ENCODE data around the gene SERPINB6.
"Not testable (repeated sequence)": the region's sequence is repeated elsewhere in the genome, so short reads cannot be mapped to it uniquely, and the experiment has no call there.

The SERPINB6 gene

DNA sequence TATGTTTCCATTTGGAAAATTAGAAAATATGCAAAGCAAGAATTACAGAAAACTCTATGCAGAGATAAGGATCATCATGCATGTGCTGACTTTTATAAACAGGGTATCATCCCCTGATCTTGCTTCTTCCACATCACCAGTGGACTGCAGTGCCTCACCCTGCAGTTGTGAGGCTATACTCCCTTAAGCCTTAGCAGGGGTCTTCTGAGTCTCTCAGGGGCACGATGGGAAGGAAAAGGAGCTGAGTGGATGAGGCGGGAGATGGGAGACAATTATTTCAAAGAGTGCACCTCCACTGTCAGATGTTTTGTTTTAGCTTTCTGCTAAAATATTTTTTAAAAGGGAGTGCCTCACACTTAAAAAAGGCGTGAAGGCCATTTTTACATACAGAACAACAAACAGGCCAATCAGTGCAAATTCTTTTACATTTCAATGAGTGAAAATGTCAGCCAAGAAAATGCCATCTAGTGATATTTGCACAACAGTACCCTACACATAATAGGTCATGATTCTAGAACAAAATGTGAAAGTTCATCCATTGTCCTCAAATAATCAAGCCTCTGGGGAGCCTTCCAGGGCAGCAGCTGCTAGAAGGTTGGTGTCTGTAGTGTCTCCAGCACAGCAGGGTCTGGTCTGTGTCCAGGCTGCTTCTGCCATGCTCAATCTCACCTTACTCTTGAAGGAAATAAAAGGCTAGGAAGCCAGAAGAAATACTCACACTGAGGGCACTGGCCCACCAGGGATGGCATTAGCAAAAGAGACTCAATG lies 55.0 kb downstream of the SERPINB6 start:
- DNase-seq (ENCODE audit: low read depth in 3 of 3, low spot score in 1 of 3), result no peak

DNA sequence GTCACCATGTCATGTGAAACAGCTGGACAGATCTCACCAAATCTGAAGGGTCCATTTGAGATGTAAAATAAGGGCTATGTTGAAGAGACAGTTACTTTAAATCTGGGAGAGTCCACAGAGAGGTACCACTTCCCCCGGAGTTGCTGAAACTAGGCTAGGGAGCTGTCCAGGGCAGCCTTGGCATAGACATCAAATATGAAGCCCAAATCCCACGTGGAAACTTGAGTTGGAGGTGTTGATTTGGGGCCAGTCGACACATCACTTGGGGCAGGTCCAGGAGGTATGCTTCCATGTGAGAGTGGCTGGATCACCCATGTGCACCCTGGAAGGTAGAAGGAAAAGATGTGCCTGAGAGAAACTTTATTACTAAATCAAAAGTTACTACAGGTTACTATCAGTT lies 56.2 kb downstream of the SERPINB6 start:
- no peak for DNase-seq (ENCODE audit: low read depth in 3 of 3, low spot score in 1 of 3)

DNA sequence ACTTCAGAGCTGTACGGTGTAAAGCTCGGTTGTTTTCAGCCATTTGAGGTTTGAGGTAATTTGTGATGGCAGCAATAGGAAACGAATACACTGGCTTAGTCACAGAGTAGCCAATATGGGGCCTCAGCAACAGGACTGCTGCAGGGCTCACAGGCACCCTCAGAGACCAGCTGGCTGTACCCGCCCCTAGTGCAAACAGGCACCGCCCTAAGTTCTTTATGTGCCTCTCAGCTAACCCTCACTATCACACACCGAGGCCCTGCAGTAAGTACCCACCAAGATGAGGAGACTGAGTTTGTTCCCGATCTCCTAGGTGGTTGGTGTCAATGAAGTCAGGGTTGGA lies 57.1 kb downstream of the SERPINB6 start:
- DNase-seq (ENCODE audit: low read depth in 3 of 3, low spot score in 1 of 3), result no peak

DNA sequence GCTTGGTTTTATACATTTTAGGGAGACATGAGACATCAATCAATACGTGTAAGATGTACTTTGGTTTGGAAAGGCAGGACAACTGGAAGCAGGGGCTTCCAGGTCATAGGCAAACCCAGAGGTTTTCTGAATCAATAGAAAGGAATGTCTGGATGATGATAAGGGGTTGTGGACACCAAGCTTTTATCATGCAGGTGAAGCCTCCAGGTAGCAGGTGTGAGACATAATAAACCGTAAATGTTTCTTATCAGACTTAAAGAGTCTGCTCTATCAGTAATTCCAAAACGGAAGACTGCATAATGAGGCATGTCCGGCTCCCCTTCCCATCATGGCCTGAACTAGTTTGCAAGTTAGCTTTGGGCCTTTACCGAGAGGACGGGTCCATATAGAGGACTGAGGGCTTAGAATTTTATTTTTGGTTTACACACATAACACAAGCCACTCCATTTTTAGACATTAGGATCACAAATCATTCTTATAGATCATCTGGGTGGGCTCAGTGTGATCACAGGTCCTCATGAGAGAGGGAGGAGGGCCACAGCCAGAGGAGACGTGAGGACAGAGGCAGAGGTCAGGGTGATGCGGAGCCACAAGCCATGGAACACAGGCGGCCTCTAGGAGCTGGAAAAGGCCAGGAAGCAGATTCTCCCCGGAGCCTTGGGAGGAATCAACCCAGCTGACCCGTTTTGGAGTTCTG lies 57.6 kb downstream of the SERPINB6 start:
- DNase-seq (ENCODE audit: low read depth in 3 of 3, low spot score in 1 of 3), result no peak

DNA sequence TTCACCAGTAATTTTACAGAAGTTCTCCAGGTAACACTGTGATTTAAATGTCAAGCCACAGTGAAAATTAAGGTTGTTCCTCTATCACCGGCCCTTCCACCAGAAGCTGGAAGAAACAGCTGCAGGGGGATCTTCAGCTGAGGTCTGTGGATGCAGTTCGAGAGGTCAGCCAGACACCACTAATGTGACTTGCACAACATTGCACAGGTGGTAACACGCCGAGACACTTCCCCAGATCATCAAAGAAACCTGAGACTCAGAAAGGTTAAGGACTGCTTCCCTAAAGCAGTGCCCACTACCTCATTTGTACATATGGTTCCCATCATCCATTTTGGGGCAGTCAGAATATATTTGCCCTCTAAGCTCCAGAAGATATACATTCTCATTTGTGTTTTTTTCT lies 60.2 kb downstream of the SERPINB6 start:
- no peak for DNase-seq (ENCODE audit: low read depth in 3 of 3, low spot score in 1 of 3)

DNA sequence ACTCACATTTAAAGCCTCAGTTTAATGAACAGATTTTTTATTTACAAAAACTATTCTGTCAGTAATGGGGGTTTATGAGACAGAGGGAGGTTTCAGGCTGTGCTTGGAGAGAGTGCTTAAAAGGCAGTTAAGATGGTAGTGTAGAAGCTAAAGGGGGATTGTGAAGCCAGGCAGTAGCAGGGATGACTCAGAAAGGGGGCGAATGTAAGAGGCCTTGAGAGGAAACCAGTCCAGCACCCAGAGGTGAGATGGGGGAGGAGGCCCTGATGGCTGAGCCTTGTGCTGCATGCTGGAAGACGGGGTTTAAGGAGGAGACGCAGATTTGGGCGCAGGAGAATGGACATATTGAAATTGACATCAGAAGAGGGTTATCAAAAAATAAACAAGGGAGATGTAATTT lies 61.6 kb downstream of the SERPINB6 start:
- no peak for DNase-seq (ENCODE audit: low read depth in 3 of 3, low spot score in 1 of 3)

DNA sequence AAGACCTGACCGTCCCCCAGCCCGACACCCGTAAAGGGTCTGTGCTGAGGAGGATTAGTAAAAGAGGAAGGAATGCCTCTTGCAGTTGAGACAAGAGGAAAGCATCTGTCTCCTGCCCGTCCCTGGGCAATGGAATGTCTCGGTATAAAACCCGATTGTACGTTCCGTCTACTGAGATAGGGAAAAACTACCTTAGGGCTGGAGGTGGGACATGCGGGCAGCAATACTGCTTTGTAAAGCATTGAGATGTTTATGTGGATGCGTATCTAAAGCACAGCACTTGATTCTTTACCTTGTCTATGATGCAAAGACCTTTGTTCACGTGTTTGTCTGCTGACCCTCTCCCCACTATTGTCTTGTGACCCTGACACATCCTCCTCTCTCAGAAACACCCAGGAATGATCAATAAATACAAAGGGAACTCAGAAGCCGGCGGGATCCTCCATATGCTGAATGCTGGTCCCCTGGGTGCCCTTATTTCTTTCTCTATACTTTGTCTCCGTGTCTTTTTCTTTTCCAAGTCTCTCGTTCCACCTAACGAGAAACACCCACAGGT lies 62.2 kb downstream of the SERPINB6 start:
- DNase-seq (ENCODE audit: low read depth in 3 of 3, low spot score in 1 of 3), result not testable (repeated sequence)

DNA sequence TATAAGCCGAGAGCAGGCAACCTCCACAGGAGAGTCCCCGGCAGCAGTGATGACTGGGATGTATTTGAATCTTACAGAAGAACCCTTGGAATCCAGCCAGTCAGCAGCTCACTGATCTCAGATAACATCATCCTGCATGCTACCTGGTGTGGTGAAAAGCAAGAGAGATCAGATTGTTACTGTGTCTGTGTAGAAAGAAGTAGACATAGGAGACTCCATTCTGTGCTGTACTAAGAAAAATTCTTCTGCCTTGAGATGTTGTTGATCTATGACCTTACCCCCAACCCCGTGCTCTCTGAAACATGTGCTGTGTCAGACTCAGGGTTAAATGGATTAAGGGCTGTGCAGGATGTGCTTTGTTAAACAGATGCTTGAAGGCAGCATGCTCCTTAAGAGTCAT lies 62.9 kb downstream of the SERPINB6 start:
- not testable (repeated sequence) for DNase-seq (ENCODE audit: low read depth in 3 of 3, low spot score in 1 of 3)

DNA sequence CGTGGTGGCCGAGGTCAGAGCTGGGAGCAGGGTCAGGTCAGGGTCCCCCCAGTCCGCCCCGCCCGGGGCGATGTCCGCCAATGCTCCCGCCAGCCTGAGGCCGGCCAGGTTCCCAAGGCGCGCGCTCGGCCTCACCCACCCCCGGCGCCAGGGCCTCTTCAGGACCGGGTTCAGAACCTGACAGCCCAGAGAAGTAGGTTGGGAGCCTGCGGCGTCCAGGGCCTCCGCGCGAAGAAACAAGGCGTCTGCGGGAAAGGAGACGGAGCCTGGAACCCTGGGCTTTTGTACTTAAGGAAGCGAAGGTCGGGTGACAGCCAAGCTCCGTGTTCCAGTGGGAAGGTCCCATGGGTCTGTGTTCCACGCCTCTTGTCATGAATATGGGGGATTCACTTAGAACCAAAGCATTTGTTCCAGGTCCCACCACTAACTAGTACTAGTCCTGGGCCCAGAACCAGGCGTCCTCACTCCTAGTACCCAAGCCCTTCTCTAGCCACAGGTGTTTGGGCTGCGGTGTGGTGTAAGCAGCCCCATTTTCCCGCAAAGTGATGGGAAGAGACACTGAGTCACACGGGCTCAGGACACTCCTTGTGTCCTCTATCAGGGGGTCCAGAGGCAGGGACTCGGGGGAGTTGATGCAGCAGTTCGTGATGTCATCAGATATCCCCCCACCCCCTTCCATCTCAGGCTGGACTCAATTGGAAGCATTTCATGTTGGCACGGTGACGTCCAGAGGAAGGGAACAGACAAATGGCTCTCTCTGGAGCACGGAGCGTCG lies 67.8 kb downstream of the SERPINB6 start:
- not testable (repeated sequence) for DNase-seq (ENCODE audit: low read depth in 3 of 3, low spot score in 1 of 3)

DNA sequence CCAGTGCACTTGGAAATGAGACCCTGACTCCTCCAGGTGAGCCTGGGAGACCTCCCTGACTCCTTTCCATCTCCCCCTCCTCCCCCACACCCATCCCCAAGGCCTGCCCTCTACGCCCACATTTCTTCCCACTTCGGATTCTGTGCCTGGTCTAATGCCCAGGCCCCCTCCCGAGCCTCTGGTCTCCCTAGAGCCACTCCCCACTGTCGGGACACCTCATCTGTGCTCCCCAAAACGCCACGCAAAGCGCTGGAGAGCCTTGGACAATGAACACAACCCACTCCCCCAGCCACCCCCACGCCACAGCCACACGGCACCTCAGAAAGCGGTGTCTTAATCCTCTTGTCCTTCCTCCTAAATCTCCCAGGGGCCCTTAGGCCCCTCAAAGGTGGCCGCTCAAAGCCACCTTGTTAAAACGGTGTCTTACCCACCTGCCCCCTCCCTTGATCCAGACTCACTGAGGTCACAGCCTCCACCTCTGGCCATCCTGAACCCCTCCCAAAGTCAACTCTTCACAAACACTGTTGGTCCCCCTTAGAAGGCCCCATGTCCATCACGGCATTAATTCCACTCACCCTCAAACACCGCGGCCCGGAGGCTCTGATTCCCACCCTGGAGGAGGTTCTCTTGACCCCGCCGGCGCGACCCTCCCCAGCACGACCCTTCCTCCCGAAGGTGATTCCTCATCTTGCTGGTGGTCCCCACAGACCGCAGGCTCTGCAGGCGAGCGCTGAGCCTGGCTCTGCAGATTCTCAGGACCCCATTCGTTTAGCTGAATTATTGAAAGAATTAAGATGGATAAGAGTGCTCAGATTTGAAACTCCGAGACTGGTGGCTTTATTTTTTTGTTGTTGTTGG lies 69.5 kb downstream of the SERPINB6 start:
- not testable (repeated sequence) for DNase-seq (ENCODE audit: low read depth in 3 of 3, low spot score in 1 of 3)

DNA sequence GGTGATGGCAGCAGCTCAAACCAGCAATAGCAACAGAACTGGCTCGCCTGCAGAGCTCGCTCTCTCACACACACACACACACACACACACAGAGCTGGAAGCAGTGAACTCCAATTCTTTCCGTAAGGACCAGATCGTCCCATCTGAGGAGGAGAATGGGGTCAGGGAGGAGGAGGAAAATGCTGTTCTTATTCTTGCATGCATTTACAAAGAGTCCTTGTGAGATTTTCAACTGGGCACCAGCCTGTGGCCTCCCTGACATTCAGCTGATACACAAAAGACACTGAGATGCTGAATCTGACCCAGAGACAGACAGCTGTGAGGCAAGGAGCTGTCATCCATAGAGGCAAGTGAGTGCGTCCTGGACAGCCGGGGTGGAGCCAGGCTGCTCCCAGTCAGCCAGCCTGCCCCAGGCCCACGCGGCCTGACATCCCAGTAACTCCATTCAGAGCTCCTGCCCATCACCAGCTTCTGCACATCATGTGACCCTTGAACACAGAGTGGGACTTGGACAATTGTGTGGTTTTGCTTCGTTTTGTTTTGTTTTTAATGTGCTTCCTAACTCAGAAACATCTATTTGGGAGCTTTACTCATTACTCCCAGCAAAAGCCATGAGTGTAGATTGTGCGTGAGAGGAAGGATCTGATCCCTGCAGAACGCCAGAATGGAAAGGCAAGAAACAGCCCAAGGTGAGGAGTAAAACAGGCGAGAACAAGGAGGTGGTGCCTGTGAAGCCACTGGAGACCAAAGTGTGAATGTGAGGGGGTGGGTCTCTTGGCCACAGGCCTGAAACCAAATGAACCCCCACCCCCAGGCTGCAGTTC lies 70.3 kb downstream of the SERPINB6 start:
- no peak for DNase-seq (ENCODE audit: low read depth in 3 of 3, low spot score in 1 of 3)

DNA sequence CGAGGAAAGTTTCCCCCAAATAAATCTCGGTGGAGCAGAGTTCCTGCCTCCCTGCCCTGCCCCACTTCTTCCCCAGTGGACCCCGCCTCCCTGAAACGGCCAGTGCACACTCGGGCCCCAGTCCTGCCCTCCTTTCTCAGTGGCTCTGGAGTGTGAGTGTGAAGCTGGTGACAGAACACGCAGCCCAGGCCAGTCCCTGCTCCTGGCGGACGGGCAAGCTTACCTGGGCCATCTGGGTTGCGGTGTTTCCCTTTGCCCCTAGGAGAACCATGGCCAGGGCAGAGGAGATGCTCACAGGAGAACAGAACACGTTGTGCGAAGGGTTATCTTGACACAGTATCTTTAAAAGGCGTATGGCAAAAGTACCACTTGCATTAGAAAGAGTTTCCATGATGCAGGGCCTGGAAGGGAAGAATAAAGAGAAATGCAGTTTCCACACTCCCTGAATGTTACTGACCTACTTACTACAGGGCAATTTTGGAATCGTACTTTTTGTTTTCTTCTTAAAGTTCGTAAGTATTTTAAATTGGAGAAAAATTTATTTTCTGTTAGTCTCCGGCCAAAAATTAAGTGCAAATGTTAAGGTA lies 71.1 kb downstream of the SERPINB6 start:
- no peak for DNase-seq (ENCODE audit: low read depth in 3 of 3, low spot score in 1 of 3)

DNA sequence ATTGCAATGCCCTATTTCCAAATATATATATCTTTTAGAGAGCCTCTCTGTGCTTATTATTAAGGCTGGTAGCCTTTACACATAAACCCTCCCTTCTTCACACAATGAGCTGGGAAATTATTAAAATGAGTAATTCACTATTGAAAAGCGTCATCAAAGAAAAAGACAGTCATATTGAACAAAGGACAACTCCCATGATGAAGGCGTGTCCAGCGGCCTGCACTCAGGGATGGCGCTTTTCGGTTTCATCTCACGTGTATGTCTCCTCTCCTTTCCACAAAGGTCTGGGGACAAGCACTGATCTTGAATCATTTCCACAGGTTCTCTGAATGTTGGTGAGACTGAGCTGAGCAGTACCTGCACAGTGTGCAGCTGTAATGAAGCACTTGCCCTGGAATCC lies 71.8 kb downstream of the SERPINB6 start:
- DNase-seq (ENCODE audit: low read depth in 3 of 3, low spot score in 1 of 3), result no peak
